SU-DHL-6 (cell line): ENCODE data around the gene SFXN4.

Source experiments
- H2AFZ ChIP-seq: fragments of 200-600 bp; sonication (generic); 2 replicates; pipeline ENCODE4 v1.6.1; 2014; ENCODE audit warnings: low read depth, mild to moderate bottlenecking, moderate library complexity, mixed read lengths, antibody characterized with exemption, low read length; ENCODE audit not compliant: severe bottlenecking
- H3F3A ChIP-seq: fragments of 200-600 bp; shearing (Covaris generic); 2 replicates; pipeline ENCODE4 v1.6.0; 2016; ENCODE audit warnings: antibody characterized with exemption, mild to moderate bottlenecking; ENCODE audit not compliant: insufficient read depth
- H3K27ac ChIP-seq: fragments of 200-600 bp; sonication (generic); 2 replicates; pipeline ENCODE4 v1.5.1; 2016; ENCODE audit warnings: low read depth, mild to moderate bottlenecking, low read length, moderate library complexity, mixed read lengths
- H3K27me3 ChIP-seq: fragments of 200-600 bp; sonication (generic), shearing (Covaris generic); 2 replicates; pipeline ENCODE4 v1.6.0; 2014; ENCODE audit warnings: mild to moderate bottlenecking, low read length
- H3K36me3 ChIP-seq: fragments of 200-600 bp; sonication (generic); 2 replicates; pipeline ENCODE4 v1.6.1; 2014; ENCODE audit warnings: mild to moderate bottlenecking, low read length, mixed read lengths
- H3K4me2 ChIP-seq: fragments of 300-600, 200-600 bp; shearing (Covaris generic), sonication (generic); 2 replicates; pipeline ENCODE4 v1.6.0; 2014; ENCODE audit warnings: low read length, low read depth, mild to moderate bottlenecking; ENCODE audit not compliant: poor library complexity, severe bottlenecking
- H3K4me3 ChIP-seq: fragments of 200-600 bp; sonication (generic); 2 replicates; pipeline ENCODE4 v1.5.1; 2014; ENCODE audit warnings: antibody characterized with exemption, low read length, mild to moderate bottlenecking, mixed read lengths; ENCODE audit not compliant: insufficient read depth, poor library complexity, severe bottlenecking
- H3K79me2 ChIP-seq: fragments of 200-600 bp; sonication (generic); 2 replicates; pipeline ENCODE4 v1.6.1; 2014; ENCODE audit warnings: mild to moderate bottlenecking, low read length, moderate library complexity; ENCODE audit not compliant: insufficient read depth
- H3K9ac ChIP-seq: fragments of 200-600 bp; sonication (generic); 2 replicates; pipeline ENCODE4 v1.7.0; 2014; ENCODE audit warnings: mild to moderate bottlenecking, low read length
- H3K9me2 ChIP-seq: fragments of 200-600 bp; sonication (generic); replicated peaks from 2 replicates; pipeline ENCODE4 v1.6.1; 2014; ENCODE audit warnings: low read length; ENCODE audit not compliant: insufficient read depth
- H3K9me3 ChIP-seq: fragments of 200-600 bp; sonication (generic); 2 replicates; pipeline ENCODE4 v1.6.1; 2014; ENCODE audit warnings: low read length, mixed read lengths; ENCODE audit not compliant: insufficient read depth
- H4K20me1 ChIP-seq: fragments of 200-600 bp; sonication (generic); 2 replicates; pipeline ENCODE4 v1.6.1; 2014; ENCODE audit warnings: low read depth, mild to moderate bottlenecking, antibody characterized with exemption, low read length, moderate library complexity, mixed read lengths
- EZH2phosphoT487 ChIP-seq: fragments of 200-600 bp; sonication (generic), shearing (Covaris generic); conservative IDR thresholded peaks from 2 replicates; pipeline ENCODE4 v1.6.1; 2018; ENCODE audit warnings: mild to moderate bottlenecking, antibody characterized with exemption, low read length, moderate library complexity, mixed read lengths
- TF ChIP-seq, protein P1 (sequence below): fragments of 200-600 bp; sonication (generic); IDR thresholded peaks from one replicate; pipeline ENCODE4 v1.5.1; 2017; ENCODE audit warnings: antibody characterized with exemption, mild to moderate bottlenecking, low read length, moderate library complexity; ENCODE audit not compliant: insufficient read depth, poor library complexity, severe bottlenecking

The SFXN4 gene

DNA sequence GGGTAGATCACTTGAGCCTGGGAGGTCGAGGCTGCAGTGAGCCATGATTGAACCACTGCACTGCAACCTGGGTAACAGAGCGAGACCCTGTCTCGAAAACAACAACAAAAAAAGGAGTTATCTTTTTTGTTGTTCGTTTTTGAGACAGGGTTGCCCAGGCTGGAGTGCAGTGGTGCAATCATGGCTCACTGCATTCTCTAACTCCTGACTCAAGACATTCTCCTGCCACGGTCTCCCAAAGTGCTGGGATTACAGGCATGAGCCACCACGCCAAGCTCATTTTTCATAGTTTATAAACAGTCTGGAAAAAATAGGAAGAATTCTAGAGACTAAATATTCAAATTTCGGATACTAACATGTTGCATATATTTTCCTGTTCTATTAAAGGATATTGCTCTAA lies 29.4 kb downstream of the SFXN4 start:
- Histone ChIP-seq H2AFZ (no peak overlapping the region), H4K20me1 (no peaks in the 10 kb centered on the region), H3K4me3 (no peak overlapping the region), H3K79me2 (no peaks in the 10 kb centered on the region), H3K9me2 (no peaks in the 10 kb centered on the region), H3K27ac (peak overlapping the region; percentile 7; the same call in 1 of the 2 replicates), H3K9ac (no peak overlapping the region), H3K9me3 (no peaks in the 10 kb centered on the region), H3K36me3 (no peaks in the 10 kb centered on the region), H3K27me3 (no peaks in the 10 kb centered on the region), H3K4me2 (peak overlapping the region; percentile 12), H3F3A (peaks cover 5% of the 10 kb centered on the region; the same call in 1 of the 2 replicates)
- TF ChIP-seq, protein P1, sequence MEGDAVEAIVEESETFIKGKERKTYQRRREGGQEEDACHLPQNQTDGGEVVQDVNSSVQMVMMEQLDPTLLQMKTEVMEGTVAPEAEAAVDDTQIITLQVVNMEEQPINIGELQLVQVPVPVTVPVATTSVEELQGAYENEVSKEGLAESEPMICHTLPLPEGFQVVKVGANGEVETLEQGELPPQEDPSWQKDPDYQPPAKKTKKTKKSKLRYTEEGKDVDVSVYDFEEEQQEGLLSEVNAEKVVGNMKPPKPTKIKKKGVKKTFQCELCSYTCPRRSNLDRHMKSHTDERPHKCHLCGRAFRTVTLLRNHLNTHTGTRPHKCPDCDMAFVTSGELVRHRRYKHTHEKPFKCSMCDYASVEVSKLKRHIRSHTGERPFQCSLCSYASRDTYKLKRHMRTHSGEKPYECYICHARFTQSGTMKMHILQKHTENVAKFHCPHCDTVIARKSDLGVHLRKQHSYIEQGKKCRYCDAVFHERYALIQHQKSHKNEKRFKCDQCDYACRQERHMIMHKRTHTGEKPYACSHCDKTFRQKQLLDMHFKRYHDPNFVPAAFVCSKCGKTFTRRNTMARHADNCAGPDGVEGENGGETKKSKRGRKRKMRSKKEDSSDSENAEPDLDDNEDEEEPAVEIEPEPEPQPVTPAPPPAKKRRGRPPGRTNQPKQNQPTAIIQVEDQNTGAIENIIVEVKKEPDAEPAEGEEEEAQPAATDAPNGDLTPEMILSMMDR = no peak
- TF ChIP-seq EZH2phosphoT487 = no peak

DNA sequence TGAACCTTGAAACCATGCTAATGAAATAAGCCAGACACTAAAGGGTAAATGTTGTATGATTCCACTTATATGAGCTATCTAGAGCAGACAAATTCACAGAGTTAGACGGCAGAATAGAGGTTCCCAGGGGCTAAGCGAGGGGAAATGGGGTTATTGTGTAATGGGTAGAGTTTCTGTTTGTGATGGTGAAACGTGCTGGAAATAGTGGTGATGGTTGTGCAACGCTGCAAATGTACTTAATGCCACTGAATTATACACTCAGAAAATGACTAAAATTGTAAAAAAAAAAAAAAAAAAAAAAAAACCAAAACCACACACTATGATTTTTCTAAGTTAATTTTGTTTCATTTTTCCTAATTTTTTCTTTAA lies 30.0 kb downstream of the SFXN4 start:
- Histone ChIP-seq H3K79me2 (no peaks in the 10 kb centered on the region), H3K9me3 (no peaks in the 10 kb centered on the region), H3K27ac (no peak overlapping the region), H3K36me3 (no peaks in the 10 kb centered on the region), H3K27me3 (no peaks in the 10 kb centered on the region), H3K4me2 (no peak overlapping the region), H3F3A (peaks cover 5% of the 10 kb centered on the region; the same call in 1 of the 2 replicates), H3K9me2 (no peaks in the 10 kb centered on the region), H3K9ac (no peak overlapping the region), H3K4me3 (no peak overlapping the region), H4K20me1 (no peaks in the 10 kb centered on the region), H2AFZ (no peak overlapping the region)
- TF ChIP-seq, protein P1 = no peak
- TF ChIP-seq EZH2phosphoT487 = no peak

- H3K4me3 ChIP-seq = no peak overlapping the region
- H3K9me3 ChIP-seq = no peaks in the 10 kb centered on the region
- no peak overlapping the region for H2AFZ ChIP-seq
- H4K20me1 ChIP-seq = no peaks in the 10 kb centered on the region
- H3K27ac ChIP-seq = no peak overlapping the region
- H3K9me2 ChIP-seq = no peaks in the 10 kb centered on the region
- H3K79me2 ChIP-seq = no peaks in the 10 kb centered on the region
- H3K4me2 ChIP-seq = no peak overlapping the region
- H3K36me3 ChIP-seq = no peaks in the 10 kb centered on the region
- no peak overlapping the region for H3K9ac ChIP-seq
- H3F3A ChIP-seq = peaks cover 5% of the 10 kb centered on the region; the same call in 1 of the 2 replicates
- TF ChIP-seq, protein P1 = no peak
- no peak for TF ChIP-seq EZH2phosphoT487
- H3K27me3 ChIP-seq = no peaks in the 10 kb centered on the region
Measured at GRCh38 chr10:119133949-119134348, 31.6 kb downstream of the SFXN4 start.
